HG03175 (cell line): ENCODE measurements around the gene SPPL3.

Source experiments
- ATAC-seq: cut with Tn5 transposase; IDR thresholded peaks from one replicate; pipeline ENCODE4 v1.9.1; 2021; ENCODE audit warnings: mild to moderate bottlenecking, moderate library complexity; ENCODE audit not compliant: unreplicated experiment

SPPL3 gene

GRCh38 chr12:120757226-120757742, 146.9 kb downstream of the SPPL3 start:
- no peak for ATAC-seq

- no peak for ATAC-seq
Observed at GRCh38 chr12:120755269-120755668, 148.9 kb downstream of the SPPL3 start.

- ATAC-seq = no peak
Observed at GRCh38 chr12:120754792-120755191, 149.4 kb downstream of the SPPL3 start.

DNA sequence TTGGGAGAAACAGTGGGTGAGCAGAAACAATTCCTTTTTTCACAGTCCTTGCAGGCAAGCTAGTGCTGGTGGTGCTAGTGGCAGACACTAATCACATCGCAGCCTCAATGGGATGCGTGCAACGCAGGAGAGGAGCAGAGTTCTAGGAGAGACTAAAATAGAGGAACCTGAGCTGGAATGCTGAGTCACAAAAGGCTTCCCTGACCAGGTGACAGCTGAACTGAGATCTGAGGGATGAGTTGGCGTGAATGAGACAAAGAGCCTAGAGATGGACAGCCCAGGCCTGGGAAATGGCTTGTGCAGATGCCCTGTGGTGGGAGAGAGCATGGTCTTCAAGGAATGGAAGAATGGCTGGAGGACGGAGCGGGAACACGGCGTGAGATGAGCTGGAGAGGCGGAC, 152.8 kb downstream of the SPPL3 start:
- ATAC-seq = no peak

DNA sequence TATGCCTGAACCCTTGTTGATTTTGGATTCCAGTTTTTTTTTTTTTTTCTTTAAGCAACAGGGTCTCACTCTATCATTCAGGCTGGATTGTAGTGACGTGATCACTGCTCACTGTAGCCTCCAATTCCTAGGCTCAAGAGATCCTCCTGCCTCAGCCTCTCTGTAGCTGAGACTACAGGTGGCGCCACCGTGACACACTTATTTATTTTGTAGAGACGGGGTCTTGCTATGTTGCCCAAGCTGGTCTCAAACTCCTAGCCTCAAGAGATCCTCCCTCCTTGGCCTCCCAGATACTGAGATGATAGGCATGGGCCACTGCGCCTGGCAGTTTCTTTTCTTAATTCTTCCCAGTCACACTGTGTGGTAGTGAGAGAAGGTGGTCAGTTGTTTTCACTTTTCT, 153.4 kb downstream of the SPPL3 start:
- ATAC-seq = no peak

DNA sequence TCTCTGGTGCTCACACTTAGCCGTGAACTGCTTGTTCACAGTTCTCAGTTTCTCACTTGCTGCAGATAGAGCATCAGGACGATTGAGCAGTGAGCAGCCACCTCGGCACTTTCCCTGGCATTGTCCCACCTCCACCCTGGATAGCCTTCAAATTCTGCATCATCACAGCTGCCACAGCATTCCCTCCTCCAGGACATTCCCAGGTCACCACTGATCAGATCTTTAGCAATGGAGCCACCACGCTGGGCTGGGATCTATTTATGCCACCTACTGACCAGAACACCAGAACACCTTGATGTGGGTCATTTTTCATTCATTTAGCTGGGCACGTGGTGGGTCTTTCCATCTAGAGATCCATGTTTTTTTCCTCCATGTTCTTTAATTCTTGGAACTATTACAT, 154.9 kb downstream of the SPPL3 start:
- no peak for ATAC-seq

DNA sequence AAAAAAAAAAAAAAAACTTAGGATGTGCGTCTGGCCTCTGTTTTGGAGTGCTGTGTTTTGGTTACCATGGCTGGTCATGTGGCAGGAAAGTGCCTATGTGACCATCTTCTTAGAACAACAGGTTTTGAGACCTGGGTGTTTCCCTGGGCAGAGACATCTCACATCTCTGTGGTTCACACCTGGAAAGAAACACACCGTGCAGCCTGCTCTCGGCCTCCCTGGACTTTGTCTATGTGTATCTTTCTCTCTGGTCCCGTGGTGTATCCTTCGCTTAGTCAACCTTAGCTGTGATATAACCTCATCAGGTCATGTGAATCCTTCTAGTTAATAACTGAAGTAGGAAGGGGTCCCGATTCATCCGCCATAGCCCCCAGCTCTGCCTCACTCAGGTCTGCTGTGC, 155.9 kb downstream of the SPPL3 start:
- ATAC-seq = no peak

GRCh38 chr12:120744922-120745493, 159.2 kb downstream of the SPPL3 start:
- no peak for ATAC-seq

- ATAC-seq = no peak
Observed at GRCh38 chr12:120741476-120742421, 162.4 kb downstream of the SPPL3 start.

- ATAC-seq = no peak
Observed at GRCh38 chr12:120740871-120741270, 163.3 kb downstream of the SPPL3 start.

DNA sequence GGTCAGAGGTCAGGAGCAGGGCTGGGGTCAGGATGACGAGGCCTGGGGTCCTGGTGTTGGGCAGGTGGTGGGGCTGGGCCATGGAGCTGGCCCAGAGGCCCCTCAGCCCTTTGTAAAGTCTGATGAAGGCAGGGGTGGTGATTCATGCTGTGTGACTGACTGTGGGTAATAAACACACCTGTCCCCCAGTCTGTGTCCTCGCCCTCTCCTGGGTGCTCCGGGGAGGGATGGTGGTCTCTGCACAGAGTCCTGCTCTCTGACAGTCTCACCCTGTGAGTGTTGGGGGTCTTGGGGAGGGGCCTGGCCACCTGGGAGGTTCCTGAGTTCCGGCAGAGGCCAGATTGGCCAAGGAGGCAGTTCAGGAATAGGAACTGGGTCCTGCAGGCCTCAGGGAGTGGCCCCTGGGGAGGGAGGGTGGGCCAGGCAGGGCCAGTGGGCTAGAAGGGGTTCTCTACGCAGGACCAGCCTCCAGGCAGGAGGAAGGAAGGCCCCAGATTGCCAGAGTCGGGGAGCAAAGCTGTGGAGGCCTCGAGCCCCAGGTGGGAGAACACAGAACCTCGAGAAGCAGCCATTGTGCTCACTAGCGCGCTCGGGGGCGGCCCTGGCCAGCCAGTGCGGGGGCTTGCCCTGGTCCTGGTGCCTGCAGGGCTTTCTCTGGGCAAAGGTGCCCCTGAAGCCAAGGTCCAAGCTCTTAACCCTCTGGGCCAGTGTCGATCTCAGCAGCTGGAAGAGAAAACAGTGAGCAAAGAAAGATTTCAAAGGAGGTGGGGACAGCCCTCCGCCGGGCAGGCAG, 164.1 kb downstream of the SPPL3 start:
- no peak for ATAC-seq

- ATAC-seq = no peak
Observed at GRCh38 chr12:120739031-120739762, 165.0 kb downstream of the SPPL3 start.

DNA sequence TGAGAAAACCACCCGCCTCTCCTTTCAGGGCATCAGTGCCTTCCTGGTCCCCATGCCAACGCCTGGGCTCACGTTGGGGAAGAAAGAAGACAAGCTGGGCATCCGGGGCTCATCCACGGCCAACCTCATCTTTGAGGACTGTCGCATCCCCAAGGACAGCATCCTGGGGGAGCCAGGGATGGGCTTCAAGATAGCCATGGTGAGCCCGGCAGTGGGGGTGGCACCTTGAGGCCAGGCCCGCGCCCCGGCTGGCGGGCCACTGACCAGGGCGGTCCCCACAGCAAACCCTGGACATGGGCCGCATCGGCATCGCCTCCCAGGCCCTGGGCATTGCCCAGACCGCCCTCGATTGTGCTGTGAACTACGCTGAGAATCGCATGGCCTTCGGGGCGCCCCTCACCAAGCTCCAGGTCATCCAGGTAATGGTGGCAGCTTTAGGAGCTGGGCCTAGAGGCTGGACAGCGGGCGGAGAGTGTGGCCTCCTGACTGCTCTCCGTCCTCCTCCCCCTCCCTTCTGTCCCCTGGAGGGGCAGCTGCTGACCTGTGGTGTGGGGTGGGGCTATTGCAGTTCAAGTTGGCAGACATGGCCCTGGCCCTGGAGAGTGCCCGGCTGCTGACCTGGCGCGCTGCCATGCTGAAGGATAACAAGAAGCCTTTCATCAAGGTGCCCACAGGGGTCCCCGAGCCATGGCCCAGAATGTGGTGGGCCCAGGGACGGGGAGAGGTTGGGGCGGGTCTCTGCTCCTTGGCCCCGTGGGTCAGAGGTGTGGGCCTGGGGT, 165.7 kb downstream of the SPPL3 start:
- ATAC-seq = no peak

GRCh38 chr12:120737557-120738251, 166.5 kb downstream of the SPPL3 start:
- ATAC-seq = no peak

GRCh38 chr12:120736404-120737331, 167.5 kb downstream of the SPPL3 start:
- no peak for ATAC-seq

DNA sequence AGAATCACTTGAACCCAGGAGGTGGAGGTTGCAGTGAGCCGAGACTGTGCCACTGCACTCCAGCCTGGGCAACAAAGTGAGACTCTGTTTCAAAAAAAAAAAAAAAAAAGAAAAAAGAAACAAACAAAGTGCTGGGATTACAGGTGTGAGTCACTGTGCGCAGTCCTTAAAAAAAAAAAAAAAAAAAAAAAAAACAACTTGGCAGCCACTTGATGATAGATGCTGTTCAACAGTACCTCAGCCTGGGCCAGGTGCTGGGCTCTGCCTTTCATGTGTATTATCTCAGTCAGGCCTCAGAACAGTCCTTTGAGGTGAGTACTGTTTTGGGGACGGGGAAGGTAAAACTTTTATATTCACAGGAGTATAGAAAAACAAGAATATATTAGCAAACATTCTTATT, 169.0 kb downstream of the SPPL3 start:
- no peak for ATAC-seq

- ATAC-seq = no peak
Observed at GRCh38 chr12:120734210-120734609, 169.9 kb downstream of the SPPL3 start.

- no peak for ATAC-seq
Observed at GRCh38 chr12:120733574-120733973, 170.6 kb downstream of the SPPL3 start.
